ENCODE data around the gene LENG9. TPM values are rescaled to one million over a fixed set of nuclear protein-coding genes. Genes with fewer than 3 reads are reported as not detected.
"Not testable (repeated sequence)": the region's sequence is repeated elsewhere in the genome, so short reads cannot be mapped to it uniquely, and the experiment has no call there.

The LENG9 gene
- total RNA-seq (3.9 TPM), polyA plus RNA-seq (under 1 TPM in 3 of 4 donors, not detected in 1; 0.21 to 0.73 (median 0.33) TPM)

DNA sequence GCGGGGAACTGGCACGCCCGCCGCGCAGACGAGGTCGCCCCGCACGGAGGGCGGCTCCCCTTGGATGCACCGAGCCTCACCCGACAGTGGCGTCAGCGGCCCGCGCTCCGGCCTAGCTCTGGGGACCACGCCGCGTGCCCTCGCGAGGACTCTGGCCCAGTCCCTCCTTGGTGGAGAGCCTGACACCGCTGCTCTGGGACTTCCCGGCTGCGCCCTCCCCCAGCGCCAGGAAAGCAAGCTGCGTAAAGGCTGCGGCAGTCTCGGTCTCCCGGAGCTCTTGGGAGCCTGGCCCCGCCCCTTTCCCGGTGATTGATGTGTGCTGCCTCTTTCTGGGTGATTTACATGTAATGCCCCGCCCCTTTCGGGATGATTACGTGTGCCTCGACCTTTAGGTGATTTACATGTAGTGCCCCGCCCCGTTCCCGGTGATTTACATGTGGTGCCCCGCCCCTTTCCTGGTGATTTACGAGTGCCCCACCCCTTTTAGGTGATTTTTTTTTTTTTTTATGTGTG, at the start of gene LENG9:
TSS of gene LENG9 (minus strand) at position 248 of the 513 bp plus-strand sequence. CDS start 252 bp downstream, outside the sequence.
- Mint-ChIP-seq H3K27ac (peak within 1 kb of the TSS; percentile 93 to 97 (median 93)), H3K4me1 (peaks cover 0 to 41% (median 20%) of the 10 kb centered on the region in 4 donors), H3K27me3 (peaks cover 29% of the 10 kb centered on the region), H3K4me3 (peak within 1 kb of the TSS; percentile 89 to 98 (median 93)), H3K9me3 (no peaks in the 10 kb centered on the region), H3K36me3 (peaks cover 12% of the 10 kb centered on the region)
- H3K4me3 ChIP-seq (ENCODE audit: low read depth, low read length): peak within 1 kb of the TSS; percentile 62
- ATAC-seq (ENCODE audit: low read depth in 2 of 2): peak; percentile 65 to 71
- peaks cover 24% of the 10 kb centered on the region for H3K36me3 ChIP-seq (ENCODE audit: control insufficient read depth, insufficient read depth, low read length)
- H3K9me3 ChIP-seq (ENCODE audit: control insufficient read depth in 2 of 2, low read length in 2 of 2): no peaks in the 10 kb centered on the region
- DNase-seq: peak; percentile 90 to 98 (median 93)
- no peaks in the 10 kb centered on the region for H3K27me3 ChIP-seq (ENCODE audit: control insufficient read depth, insufficient read depth, low read length)
- H3K27ac ChIP-seq (ENCODE audit: insufficient read depth, low read length, poor library complexity, severe bottlenecking): peak within 1 kb of the TSS; percentile 85
- peaks cover 32% of the 10 kb centered on the region for H3K4me1 ChIP-seq (ENCODE audit: control insufficient read depth, insufficient read depth, low read length, poor library complexity, severe bottlenecking)

DNA sequence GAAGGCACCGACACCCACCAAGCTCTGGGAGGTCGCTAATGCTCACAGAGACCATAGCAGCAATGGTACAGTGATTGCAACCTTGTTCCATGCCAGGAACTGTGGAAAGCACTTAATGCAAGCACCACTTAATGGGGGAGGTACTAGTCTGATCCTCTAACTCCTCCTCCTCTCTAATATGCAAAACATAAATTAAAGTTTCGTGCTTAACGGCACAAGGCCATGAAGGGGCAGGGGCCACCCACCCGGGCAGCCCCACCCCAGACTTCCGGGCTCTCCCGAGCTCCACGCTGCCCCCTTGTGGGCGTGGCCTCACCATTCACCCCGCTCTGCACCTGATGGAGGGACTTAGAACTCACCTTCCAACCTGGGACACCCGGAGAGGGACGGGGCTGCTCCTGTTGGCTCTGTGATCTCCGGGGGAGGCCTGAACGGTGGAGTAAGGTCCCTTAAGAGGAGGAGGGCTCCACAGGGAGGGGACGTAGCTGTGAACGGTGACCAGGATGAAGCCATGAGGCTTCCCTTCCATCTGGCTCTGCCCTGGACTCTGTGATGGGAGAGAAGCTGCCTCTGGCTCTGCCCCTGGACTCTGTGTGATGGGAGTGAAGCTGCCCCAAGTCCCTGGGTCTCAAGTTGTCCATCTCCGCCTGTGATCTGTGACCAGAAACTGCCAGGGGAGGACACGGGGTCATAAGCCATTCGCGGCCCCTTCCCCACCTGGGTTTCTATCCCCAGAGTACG, 45.8 kb upstream of the LENG9 start:
- H3K27me3 Mint-ChIP-seq; H3K27me3 ChIP-seq (ENCODE audit: control insufficient read depth, insufficient read depth, low read length); H3K4me3 Mint-ChIP-seq; H3K36me3 ChIP-seq (ENCODE audit: control insufficient read depth, insufficient read depth, low read length); H3K27ac ChIP-seq (ENCODE audit: insufficient read depth, low read length, poor library complexity, severe bottlenecking); H3K4me3 ChIP-seq (ENCODE audit: low read depth, low read length); H3K36me3 Mint-ChIP-seq; H3K9me3 Mint-ChIP-seq; H3K27ac Mint-ChIP-seq; H3K9me3 ChIP-seq (ENCODE audit: control insufficient read depth in 2 of 2, low read length in 2 of 2): not testable (repeated sequence)
- H3K4me1 Mint-ChIP-seq: peaks cover 6 to 45% (median 20%) of the 10 kb centered on the region in 4 donors
- DNase-seq: peak in 1 of 3 donors; percentile 41
- H3K4me1 ChIP-seq (ENCODE audit: control insufficient read depth, insufficient read depth, low read length, poor library complexity, severe bottlenecking): peaks cover 28% of the 10 kb centered on the region
- peak; percentile 69 to 85 for ATAC-seq (ENCODE audit: low read depth in 2 of 2)

GRCh38 chr19:54508487-54508886, 44.9 kb upstream of the LENG9 start:
- not testable (repeated sequence) for H3K27ac Mint-ChIP-seq; H3K27me3 Mint-ChIP-seq; DNase-seq; H3K27ac ChIP-seq (ENCODE audit: insufficient read depth, low read length, poor library complexity, severe bottlenecking); H3K36me3 Mint-ChIP-seq; H3K9me3 ChIP-seq (ENCODE audit: control insufficient read depth in 2 of 2, low read length in 2 of 2); H3K27me3 ChIP-seq (ENCODE audit: control insufficient read depth, insufficient read depth, low read length); H3K36me3 ChIP-seq (ENCODE audit: control insufficient read depth, insufficient read depth, low read length); H3K4me3 ChIP-seq (ENCODE audit: low read depth, low read length); H3K9me3 Mint-ChIP-seq; ATAC-seq (ENCODE audit: low read depth in 2 of 2)
- peaks cover 32% of the 10 kb centered on the region for H3K4me1 ChIP-seq (ENCODE audit: control insufficient read depth, insufficient read depth, low read length, poor library complexity, severe bottlenecking)
- peaks cover 6 to 49% (median 20%) of the 10 kb centered on the region in 4 donors for H3K4me1 Mint-ChIP-seq
- H3K4me3 Mint-ChIP-seq: peak overlapping the region in 1 of 4 donors; percentile 24

DNA sequence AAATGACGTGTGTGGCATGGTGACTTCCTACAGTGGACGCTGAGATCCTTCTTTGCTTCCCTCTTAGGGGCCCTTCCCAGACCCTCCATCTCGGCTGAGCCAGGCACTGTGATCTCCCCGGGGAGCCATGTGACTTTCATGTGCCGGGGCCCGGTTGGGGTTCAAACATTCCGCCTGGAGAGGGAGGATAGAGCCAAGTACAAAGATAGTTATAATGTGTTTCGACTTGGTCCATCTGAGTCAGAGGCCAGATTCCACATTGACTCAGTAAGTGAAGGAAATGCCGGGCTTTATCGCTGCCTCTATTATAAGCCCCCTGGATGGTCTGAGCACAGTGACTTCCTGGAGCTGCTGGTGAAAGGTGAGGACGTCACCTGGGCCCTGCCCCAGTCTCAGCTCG, 44.2 kb upstream of the LENG9 start:
- Mint-ChIP-seq H3K4me1 (peaks cover 6 to 56% (median 20%) of the 10 kb centered on the region in 4 donors), H3K36me3 (peaks cover 4% of the 10 kb centered on the region), H3K4me3 (peak overlapping the region in 2 of 4 donors; percentile 63 to 84), H3K27me3 (no peaks in the 10 kb centered on the region), H3K27ac (peak overlapping the region; percentile 42 to 88 (median 77)), H3K9me3 (peaks cover 0 to 1% (median 0%) of the 10 kb centered on the region in 7 donors)
- no peak overlapping the region for H3K27ac ChIP-seq (ENCODE audit: insufficient read depth, low read length, poor library complexity, severe bottlenecking)
- DNase-seq (no peak), ATAC-seq (ENCODE audit: low read depth in 2 of 2) (no peak)
- no peak overlapping the region for H3K4me3 ChIP-seq (ENCODE audit: low read depth, low read length)
- no peaks in the 10 kb centered on the region for H3K36me3 ChIP-seq (ENCODE audit: control insufficient read depth, insufficient read depth, low read length)
- H3K27me3 ChIP-seq (ENCODE audit: control insufficient read depth, insufficient read depth, low read length): no peaks in the 10 kb centered on the region
- peaks cover 33% of the 10 kb centered on the region for H3K4me1 ChIP-seq (ENCODE audit: control insufficient read depth, insufficient read depth, low read length, poor library complexity, severe bottlenecking)
- no peaks in the 10 kb centered on the region for H3K9me3 ChIP-seq (ENCODE audit: control insufficient read depth in 2 of 2, low read length in 2 of 2)

DNA sequence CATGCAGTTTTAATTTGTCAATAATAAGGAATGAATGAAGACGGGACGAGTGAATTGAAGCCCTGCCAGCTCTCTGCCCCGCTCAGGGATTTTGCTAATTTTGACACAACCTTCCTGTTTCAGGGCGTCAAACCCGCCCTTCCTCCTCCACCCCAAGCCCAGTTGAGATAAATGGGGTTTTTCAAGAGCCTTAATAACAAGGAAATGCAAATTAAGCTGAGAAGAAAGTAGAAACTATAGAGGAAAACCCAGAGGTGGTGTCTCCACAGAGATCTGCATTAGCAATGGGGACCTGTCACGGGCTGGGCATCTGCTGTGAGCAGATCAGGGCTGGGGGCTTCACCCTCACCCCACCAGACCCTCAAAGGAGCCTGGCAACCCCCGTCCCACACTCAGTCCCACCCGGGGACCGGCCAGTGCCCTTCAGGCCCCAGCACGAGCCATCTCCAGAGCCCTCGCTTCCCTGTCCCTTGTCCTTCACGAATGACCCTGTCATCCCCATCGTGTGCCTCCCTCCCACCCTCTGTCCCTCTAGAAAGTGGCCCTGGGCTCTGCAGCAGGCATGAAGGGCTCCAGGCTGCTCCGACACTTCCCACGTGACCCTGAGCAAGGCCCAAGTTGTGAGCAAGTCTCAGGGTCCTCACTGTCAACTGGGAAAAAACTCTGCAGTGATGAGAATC, 43.6 kb upstream of the LENG9 start:
- DNase-seq; H3K36me3 ChIP-seq (ENCODE audit: control insufficient read depth, insufficient read depth, low read length); H3K9me3 Mint-ChIP-seq; H3K4me3 ChIP-seq (ENCODE audit: low read depth, low read length); H3K27me3 ChIP-seq (ENCODE audit: control insufficient read depth, insufficient read depth, low read length); H3K36me3 Mint-ChIP-seq; H3K9me3 ChIP-seq (ENCODE audit: control insufficient read depth in 2 of 2, low read length in 2 of 2); H3K27me3 Mint-ChIP-seq: not testable (repeated sequence)
- Histone ChIP-seq H3K4me1 (ENCODE audit: control insufficient read depth, insufficient read depth, low read length, poor library complexity, severe bottlenecking) (peaks cover 38% of the 10 kb centered on the region), H3K27ac (ENCODE audit: insufficient read depth, low read length, poor library complexity, severe bottlenecking) (peak overlapping the region; percentile 68)
- Mint-ChIP-seq H3K27ac (peak overlapping the region; percentile 50 to 88 (median 77)), H3K4me1 (peaks cover 12 to 62% (median 25%) of the 10 kb centered on the region in 4 donors), H3K4me3 (peak overlapping the region; percentile 58 to 84 (median 65))
- peak; percentile 27 to 33 for ATAC-seq (ENCODE audit: low read depth in 2 of 2)

- Mint-ChIP-seq H3K4me3 (peak overlapping the region; percentile 58 to 84 (median 65)), H3K9me3 (no peaks in the 10 kb centered on the region), H3K27ac (peak overlapping the region; percentile 50 to 95 (median 88)), H3K4me1 (peaks cover 12 to 66% (median 25%) of the 10 kb centered on the region in 4 donors), H3K36me3 (peaks cover 4% of the 10 kb centered on the region), H3K27me3 (no peaks in the 10 kb centered on the region)
- Histone ChIP-seq H3K27me3 (ENCODE audit: control insufficient read depth, insufficient read depth, low read length) (no peaks in the 10 kb centered on the region), H3K9me3 (ENCODE audit: control insufficient read depth in 2 of 2, low read length in 2 of 2) (no peaks in the 10 kb centered on the region), H3K36me3 (ENCODE audit: control insufficient read depth, insufficient read depth, low read length) (no peaks in the 10 kb centered on the region), H3K27ac (ENCODE audit: insufficient read depth, low read length, poor library complexity, severe bottlenecking) (peak overlapping the region; percentile 68), H3K4me3 (ENCODE audit: low read depth, low read length) (peak overlapping the region; percentile 73), H3K4me1 (ENCODE audit: control insufficient read depth, insufficient read depth, low read length, poor library complexity, severe bottlenecking) (peaks cover 39% of the 10 kb centered on the region)
- ATAC-seq (ENCODE audit: low read depth in 2 of 2) (no peak), DNase-seq (no peak)
Measured at GRCh38 chr19:54506079-54506478, 42.5 kb upstream of the LENG9 start.

- H3K9me3 ChIP-seq (ENCODE audit: control insufficient read depth in 2 of 2, low read length in 2 of 2); H3K36me3 Mint-ChIP-seq; H3K9me3 Mint-ChIP-seq; DNase-seq; H3K27me3 Mint-ChIP-seq; H3K36me3 ChIP-seq (ENCODE audit: control insufficient read depth, insufficient read depth, low read length); H3K27me3 ChIP-seq (ENCODE audit: control insufficient read depth, insufficient read depth, low read length); ATAC-seq (ENCODE audit: low read depth in 2 of 2): not testable (repeated sequence)
- Histone ChIP-seq H3K4me3 (ENCODE audit: low read depth, low read length) (peak overlapping the region; percentile 13), H3K4me1 (ENCODE audit: control insufficient read depth, insufficient read depth, low read length, poor library complexity, severe bottlenecking) (peaks cover 39% of the 10 kb centered on the region), H3K27ac (ENCODE audit: insufficient read depth, low read length, poor library complexity, severe bottlenecking) (peak overlapping the region; percentile 68)
- Mint-ChIP-seq H3K4me1 (peaks cover 12 to 66% (median 25%) of the 10 kb centered on the region in 4 donors), H3K27ac (peak overlapping the region in 2 of 3 donors; percentile 50 to 59), H3K4me3 (peak overlapping the region in 3 of 4 donors; percentile 49 to 68 (median 67))
Measured at GRCh38 chr19:54505542-54505941, 42.0 kb upstream of the LENG9 start.

All from CD4-positive, CD25-positive, alpha-beta regulatory T cell (primary cell).